ENCODE results near the gene FGF14. TPM values are rescaled to one million over a fixed set of nuclear protein-coding genes. Genes with fewer than 3 reads are reported as not detected.

The FGF14 gene
- total and polyA plus RNA-seq, 2 donors (not counting 3 experiments of a cell fraction or from before 2014, with no cell fraction given) = not detected

DNA sequence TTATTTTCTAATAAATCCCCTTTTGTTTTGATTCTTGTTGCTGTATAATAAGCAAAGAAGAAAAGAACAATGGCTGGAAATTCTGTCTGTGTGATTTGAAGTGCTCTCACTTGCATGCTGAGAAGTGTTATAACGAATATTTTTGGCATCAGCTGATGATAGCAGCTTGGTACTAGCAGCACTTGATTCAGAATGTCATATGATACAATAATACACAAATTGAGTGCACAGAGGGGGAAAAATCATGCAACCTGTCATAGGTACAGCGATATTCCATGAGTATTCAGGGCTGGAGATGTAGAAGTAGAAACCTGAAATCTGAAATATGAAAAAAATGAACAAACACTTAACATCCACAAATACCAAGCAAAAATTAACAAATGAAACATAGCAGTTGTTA is 108.1 kb downstream of the FGF14 start:
- no peak for DNase-seq (ENCODE audit: low read depth, low spot score)
- no peaks in the 10 kb centered on the region for H4K20me1 ChIP-seq (replicated peaks; ENCODE audit: control insufficient read depth, extremely low read depth, insufficient read depth, low read length)
- H3K27ac ChIP-seq (ENCODE audit: insufficient read depth, low read depth, low read length) = no peak overlapping the region
- no peak for FAIRE-seq
- no peaks in the 10 kb centered on the region for H3K9me3 ChIP-seq (replicated peaks; ENCODE audit: control insufficient read depth, insufficient read depth, low read length)
- dilution Hi-C loops (cut with MboI; ENCODE audit: extremely low pct_ligation_motif_present, low sequenced_read_pairs) = no loop called here
- no TSS peak for BruUV-seq (replicated peaks)
- CTCF ChIA-PET = no interaction called here
- H3K4me1 ChIP-seq (ENCODE audit: control insufficient read depth, extremely low read depth, insufficient read depth, low read length) = no peaks in the 10 kb centered on the region
- no peak overlapping the region for H3K4me2 ChIP-seq (ENCODE audit: insufficient read depth, low read length)
- H3K9ac ChIP-seq (replicated peaks; ENCODE audit: extremely low read depth, insufficient read depth, low read length) = no peak overlapping the region
- H3K27me3 ChIP-seq (ENCODE audit: control insufficient read depth in 2 of 2, insufficient read depth in 2 of 2, low read length in 2 of 2) = no peaks in the 10 kb centered on the region
- no peaks in the 10 kb centered on the region for H3K9me1 ChIP-seq (replicated peaks; ENCODE audit: control insufficient read depth, extremely low read depth, insufficient read depth, low read length)
- H3K36me3 ChIP-seq (ENCODE audit: control insufficient read depth in 2 of 2, extremely low read depth in 1 of 2, insufficient read depth in 2 of 2, low read length in 2 of 2) = no peaks in the 10 kb centered on the region
- intact Hi-C loops (cut with micrococcal nuclease) = no loop called here
- H3K79me2 ChIP-seq (ENCODE audit: control insufficient read depth, insufficient read depth, low read length) = no peaks in the 10 kb centered on the region
- POLR2A ChIA-PET = no interaction called here
- H2AFZ ChIP-seq (ENCODE audit: low read depth, low read length) = no peak overlapping the region
- TF ChIP-seq MYC (IDR thresholded peaks at IDR 0.05; ENCODE audit: low read depth, low read length) (no peak), JUN (IDR thresholded peaks at IDR 0.05; ENCODE audit: borderline replicate concordance, insufficient read depth, insufficient read length, low read depth) (no peak), POLR2AphosphoS5 (IDR thresholded peaks at IDR 0.05; ENCODE audit: insufficient read depth, low read depth, low read length) (no peak), EZH2 (IDR thresholded peaks at IDR 0.05; ENCODE audit: borderline replicate concordance, low read depth, low read length, severe bottlenecking) (no peak), POLR2A (IDR thresholded peaks at IDR 0.05; ENCODE audit: low read depth, low read length) (no peak), FOS (IDR thresholded peaks at IDR 0.05; ENCODE audit: borderline replicate concordance, insufficient read depth, low read length) (no peak), GATA2 (IDR thresholded peaks at IDR 0.05; ENCODE audit: insufficient read depth, insufficient read length, low read depth, low read length) (no peak)
- TF ChIP-seq, protein P1, sequence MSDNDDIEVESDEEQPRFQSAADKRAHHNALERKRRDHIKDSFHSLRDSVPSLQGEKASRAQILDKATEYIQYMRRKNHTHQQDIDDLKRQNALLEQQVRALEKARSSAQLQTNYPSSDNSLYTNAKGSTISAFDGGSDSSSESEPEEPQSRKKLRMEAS (IDR thresholded peaks at IDR 0.05; ENCODE audit: insufficient read depth, insufficient read length) = no peak
- TF ChIP-seq, protein P2, sequence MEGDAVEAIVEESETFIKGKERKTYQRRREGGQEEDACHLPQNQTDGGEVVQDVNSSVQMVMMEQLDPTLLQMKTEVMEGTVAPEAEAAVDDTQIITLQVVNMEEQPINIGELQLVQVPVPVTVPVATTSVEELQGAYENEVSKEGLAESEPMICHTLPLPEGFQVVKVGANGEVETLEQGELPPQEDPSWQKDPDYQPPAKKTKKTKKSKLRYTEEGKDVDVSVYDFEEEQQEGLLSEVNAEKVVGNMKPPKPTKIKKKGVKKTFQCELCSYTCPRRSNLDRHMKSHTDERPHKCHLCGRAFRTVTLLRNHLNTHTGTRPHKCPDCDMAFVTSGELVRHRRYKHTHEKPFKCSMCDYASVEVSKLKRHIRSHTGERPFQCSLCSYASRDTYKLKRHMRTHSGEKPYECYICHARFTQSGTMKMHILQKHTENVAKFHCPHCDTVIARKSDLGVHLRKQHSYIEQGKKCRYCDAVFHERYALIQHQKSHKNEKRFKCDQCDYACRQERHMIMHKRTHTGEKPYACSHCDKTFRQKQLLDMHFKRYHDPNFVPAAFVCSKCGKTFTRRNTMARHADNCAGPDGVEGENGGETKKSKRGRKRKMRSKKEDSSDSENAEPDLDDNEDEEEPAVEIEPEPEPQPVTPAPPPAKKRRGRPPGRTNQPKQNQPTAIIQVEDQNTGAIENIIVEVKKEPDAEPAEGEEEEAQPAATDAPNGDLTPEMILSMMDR (IDR thresholded peaks at IDR 0.05; ENCODE audit: extremely low read depth in 1 of 2, insufficient read depth in 1 of 2, low read depth in 1 of 2, low read length in 2 of 2) = no peak
- no peak overlapping the region for H3K4me3 ChIP-seq (replicated peaks in 1 of 3; ENCODE audit: insufficient read depth in 1 of 3, low read depth in 1 of 3, low read length in 3 of 3)
